ENCODE measurements around the gene EFCAB5.
"Not testable (repeated sequence)": the region's sequence is repeated elsewhere in the genome, so short reads cannot be mapped to it uniquely, and the experiment has no call there.

Gene EFCAB5

DNA sequence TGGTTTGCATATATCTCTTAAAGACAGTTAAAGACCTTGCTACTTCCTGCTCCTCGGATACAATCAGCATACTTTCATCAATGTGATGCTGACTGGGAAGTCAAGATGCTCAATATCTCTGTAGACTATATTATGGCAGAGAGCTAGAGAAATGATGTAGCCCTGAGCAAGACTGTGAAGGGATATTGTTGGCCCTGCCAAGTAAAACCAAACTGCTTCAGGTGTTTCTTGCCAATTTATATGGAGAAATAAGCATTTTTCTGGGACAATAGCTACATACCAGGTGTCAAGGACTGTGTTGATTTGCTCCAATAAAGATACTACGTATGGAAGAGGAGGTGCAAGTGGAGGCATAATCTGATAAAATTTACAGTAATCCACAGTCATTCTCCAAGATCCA lies 4.7 kb upstream of the EFCAB5 start:
- DNase-seq, result no peak

DNA sequence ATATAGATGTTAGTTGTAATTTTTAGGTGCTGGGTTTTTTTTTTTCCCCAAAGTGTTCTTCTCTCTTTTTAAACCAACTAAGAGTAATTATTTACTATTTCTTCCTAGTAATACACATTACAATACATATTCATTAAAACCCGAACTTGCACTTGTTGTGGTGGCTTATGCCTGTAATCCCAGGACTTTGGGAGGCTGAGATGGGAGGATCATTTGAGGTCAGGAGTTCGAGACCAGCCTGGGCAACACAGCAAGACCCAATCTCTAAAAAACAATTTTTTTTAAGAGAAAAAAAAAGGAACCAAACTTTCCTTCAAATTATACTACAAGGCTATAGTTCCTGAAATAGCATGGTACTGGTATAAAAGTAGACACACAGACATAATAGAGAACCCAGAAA lies 3.8 kb downstream of the EFCAB5 start:
- no peak for DNase-seq

DNA sequence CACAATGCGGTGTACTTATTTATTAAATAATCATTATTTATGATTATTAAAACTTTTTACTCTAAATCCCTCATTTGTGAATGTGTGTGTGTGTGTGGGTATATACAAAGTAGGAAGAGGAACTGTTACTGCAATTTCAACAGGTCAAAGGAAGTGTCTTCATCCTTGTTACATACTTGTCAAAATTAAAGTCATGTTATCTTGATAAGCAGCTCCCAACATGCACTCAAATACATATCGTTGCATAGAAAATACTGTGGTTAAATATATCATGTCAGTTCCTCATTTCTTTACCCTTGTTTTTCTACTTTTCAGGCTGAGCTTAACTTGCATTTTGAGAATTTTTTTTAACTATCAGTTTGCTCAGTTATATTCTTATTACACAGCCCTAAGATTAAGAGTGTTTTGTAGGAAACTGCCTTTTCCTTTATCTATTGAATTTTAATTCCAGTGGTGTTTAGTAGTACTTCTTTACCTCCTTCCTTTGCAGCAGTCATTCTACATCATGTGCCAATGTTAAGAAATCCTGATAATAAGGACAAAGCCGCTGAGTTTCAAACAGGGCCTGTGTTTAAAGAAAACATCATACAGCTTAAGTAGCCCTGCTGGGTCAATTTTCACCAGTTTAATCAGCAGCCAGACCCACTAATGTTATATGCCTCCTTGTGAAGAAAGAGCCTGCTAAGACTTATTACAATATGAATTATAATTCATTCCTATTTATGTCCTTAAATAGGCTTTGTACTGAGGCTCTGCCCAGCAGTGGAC lies 7.2 kb downstream of the EFCAB5 start:
- DNase-seq, result no peak

DNA sequence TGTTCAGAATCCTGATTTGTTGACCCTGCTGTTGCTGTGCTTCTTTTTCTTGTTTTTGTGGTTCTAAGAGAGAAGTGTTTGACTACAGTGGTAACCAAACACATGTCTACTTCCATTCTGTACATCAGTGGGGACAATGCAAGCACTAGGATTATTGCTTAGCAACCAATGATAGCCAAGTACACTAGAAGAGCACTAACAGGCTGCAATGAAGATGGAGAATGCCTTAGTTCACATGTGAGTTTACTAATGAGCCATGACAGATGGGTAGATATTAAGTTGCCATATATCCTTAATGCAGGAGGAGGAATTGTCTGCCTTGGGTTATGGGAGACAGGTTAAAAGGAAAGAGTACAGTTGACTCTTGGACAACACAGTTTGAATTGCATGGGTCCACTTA lies 8.3 kb downstream of the EFCAB5 start:
- no peak for DNase-seq

DNA sequence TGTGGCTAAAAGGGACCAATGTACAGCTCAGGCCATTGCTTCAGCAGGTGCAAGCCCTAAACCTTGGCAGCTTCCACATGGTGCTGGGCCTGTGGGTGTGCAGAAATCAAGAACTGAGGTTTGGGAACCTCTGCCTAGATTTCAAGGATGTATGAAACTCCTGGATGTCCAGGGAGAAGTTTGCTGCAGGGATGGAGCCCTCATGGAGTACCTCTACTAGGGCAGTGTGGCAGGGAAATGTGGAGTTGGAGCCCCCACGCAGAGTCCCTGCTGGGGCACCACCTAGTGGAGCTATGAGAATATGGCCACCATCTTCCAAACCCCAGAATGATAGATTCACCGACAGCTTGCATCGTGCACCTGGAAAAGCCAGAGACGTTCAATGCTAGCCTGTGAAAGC lies 13.0 kb downstream of the EFCAB5 start:
- DNase-seq, result no peak

DNA sequence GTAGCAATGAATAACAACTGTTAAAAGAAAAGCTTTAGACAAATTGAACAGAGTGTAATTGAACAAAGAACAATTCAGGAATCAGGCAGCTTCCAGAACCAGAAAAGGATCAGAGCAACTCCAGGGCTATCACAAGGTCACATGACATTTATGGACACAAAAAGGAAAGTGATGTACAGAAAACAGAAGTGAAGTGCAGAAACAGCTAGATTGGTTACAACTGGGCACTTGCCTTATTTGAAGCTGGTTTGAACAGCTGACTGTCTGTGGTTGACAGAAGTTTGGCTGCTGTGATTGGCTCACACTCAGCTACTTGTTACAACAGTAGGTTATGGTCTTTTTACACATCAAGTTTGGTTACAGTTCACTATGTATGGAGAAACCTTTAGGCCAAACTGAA lies 14.8 kb downstream of the EFCAB5 start:
- DNase-seq, result no peak

DNA sequence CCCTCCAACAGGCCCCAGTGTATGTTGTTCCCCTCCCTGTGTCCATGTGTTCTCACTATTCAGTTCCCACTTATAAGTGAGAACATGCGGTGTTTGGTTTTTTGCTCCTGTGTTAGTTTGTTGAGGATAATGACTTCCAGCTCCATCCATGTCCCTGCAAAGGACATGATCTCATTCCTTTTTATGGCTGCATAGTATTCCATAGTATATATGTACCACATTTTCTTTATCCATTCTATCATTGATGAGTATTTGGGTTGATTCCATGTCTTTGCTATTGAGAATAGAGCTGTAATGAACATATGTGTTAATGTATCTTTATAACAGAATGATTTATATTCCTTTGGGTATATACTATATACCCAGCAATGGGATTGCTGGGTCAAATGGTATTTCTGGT lies 16.1 kb downstream of the EFCAB5 start:
- DNase-seq, result not testable (repeated sequence)

DNA sequence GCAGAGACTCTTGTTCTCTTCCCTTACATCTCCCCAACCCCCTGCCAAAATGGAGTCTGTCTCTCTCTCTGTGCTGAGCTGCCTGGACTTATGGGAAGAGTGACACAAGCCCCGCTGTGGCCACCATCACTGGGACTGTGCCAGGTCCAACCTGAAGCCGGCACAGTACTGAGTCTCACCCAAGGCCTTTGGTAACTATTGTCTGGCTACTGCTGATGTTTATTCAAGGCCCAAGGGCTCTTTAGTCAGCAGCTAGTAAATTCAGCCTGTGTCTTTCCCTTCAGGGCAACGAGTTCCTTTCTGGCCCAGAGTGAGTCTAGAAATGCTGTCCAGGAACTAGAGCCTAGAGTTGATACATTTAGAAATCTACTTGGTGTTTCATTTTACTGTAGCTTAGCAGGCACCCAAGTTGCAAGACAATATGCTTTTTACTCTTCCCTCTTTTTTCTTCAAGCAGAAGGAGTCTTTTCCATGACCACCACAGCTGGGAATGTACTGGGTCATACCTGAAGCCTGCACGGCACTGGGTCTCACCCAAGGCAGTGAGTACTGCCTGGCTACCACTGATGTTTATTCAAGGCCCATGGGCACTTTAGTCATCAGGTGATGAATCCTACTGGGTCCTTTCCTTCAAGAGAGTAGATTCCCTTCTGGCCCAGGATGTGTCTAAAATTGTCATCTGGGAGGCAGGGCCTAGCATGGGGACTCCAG lies 17.7 kb downstream of the EFCAB5 start:
- DNase-seq, result no peak

DNA sequence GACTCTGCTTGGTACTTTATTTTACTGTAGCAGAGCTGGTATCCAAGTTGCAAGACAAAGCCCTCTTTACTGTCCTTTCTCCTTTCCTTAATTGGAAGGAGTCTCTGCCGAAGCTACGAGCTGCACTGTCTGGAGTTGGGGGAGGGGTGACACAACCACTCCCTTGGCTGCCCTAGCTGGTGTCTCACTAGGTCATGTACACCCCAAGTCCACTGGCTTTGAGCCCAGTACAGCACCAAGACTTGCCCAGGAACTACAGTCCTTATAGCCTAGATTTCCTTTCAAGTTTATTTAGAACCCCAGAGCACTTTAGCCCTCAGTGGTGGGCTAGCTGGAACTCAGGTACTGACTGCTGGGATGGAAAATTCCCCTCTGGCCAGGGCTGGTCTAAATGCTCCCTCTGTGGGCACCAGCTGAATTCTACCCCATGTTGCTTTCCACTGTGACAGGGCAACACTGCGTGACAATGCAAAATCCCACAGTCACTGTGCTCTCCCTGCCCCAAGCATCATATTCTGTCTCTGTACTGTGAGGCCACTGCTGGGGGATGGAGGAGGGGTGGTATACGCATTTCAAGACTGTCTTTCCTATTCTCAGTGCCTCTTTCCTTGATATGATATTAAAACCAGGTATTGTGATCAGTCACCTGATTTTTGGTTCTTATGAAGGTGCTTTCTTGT lies 18.4 kb downstream of the EFCAB5 start:
- DNase-seq, result no peak

DNA sequence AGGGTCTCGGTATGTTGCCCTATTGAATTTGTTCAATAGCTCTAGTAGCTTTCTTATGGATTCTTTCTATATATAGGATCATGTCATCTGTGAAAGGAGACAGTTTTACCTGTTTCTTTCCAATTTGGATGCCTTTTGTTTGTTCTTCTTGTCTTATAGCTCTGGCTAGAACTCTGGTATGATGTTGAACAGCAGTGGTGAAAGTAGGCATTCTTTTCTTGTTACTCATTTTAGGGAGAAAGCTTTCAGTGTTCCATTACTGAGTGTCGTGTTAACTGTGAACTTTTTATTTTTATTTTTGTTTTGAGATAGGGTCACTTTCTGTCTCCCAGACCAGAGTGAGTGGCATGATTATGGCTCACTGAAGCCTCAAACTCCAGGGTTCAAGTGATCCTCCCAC lies 21.2 kb downstream of the EFCAB5 start:
- DNase-seq, result no peak

DNA sequence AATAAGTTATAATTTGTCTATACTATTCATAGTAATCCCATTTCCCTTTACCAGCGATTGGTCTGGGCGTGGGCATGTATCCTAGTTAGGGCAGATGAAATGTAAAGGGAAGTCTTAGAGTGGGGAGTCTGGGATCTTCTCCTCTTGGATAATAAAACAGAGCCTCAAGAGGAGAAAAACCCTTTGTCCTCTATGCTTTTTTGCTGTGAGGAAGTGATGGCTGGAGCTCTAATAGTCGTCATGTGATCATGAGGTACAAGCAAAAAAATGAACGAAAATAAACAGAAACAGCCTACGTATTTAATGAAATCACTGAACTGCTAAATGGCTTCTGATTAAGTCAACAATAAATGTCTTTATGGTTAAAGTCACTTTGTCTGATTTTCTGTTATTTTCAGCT lies 26.8 kb downstream of the EFCAB5 start:
- DNase-seq, result no peak

DNA sequence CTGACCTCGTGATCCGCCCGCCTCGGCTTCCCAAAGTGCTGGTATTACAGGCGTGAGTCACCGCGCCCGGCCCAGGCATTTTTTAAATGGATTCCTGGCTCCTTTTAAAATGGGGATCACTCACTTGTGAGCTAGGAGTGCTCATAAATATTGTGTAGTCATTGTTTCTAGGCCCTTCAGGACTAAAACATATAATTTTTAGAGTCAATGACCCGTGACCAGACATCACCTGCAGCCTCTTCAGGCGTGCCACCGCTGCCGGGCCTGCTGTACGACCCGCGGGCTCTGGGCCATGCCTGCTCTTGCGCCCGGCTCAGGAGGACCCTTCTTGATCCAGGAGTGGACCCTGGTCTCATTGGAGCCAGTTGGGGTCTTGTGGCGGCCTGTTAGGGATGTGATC lies 30.8 kb downstream of the EFCAB5 start:
- DNase-seq, result no peak

DNA sequence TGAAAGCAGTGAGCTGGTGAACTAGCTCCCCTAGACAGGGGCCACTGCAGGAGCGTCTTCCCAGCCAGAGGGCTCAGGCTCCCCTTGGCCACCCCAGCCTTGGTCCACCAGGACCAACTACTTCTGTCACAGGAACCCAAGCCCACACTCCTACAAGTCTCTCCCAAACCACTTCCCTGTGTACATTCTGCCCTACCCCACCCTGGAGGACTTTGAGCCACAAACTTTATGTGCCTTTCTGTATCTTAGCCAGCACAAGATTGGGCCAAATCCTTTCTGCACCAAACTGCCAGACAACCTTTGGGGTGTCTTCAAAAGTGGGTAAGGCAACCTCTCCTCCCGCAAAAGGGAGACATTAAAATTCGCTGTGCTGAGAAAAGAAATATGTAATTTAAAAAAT lies 31.6 kb downstream of the EFCAB5 start:
- no peak for DNase-seq

DNA sequence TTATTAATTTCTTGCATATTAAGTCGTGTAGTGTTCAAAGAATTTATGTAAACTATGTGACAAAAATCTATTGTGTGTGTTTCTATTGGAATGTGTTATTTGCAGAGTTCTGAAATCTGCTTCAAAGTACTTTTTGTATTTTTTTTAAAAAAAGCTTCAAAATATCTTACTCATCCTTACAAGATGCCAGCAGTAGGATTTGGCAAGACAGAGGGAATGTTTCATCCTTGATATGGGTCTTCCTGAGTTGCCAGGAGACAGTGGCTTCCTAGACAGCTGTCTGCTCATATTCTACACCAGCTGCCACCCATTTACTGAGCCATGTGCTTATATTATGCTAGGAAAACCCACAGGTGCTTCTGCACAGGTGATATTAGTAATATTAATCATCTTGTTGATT lies 36.4 kb downstream of the EFCAB5 start:
- DNase-seq, result no peak

DNA sequence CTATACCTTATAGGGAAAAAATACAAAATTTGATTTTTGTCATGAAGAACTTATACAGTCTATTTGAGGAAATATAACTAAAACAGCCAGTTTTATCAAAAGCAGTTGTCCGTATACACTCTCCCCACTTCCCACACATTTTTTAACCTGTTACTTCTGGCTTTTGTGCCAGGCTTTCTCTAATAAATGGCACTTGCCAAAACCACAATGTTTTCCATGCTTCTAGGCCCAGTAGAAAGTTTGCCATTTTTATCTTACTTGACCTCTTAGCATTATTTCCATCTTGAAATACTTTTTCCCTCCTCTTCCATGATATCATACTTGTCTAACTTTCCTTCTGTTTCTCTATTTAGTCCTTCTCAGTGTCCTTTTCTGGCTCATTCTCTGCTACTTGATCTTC lies 38.8 kb downstream of the EFCAB5 start:
- DNase-seq, result no peak

DNA sequence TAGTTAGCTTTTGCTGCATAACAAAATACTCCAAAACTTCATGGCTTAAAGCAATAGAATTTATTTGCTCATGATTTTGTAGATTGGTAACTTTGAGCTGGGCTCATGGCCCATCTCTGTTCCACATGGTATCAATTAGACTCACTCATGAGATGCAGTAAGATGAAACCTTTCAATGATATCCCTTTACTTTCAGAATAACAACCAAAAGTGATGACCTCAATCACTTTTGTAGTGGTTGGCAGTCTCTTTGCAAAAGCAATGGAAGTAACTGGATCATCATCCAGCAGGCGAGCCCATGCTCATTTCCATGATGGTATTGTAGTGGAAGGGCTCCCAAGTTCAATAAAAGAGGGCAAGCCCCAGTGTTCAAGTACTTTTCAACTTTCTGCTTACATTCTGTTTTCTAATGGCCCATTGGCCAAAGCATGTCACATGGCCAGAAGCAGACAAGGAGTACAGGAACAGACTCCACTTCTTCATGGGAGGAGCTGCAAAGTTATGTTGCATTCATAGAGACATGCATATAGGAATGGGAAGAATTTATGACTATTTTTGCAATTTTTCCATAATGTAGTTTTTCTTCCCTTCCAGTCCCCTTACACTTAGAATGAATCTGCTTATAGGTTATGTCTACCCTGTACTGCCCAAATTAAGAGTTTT lies 41.7 kb downstream of the EFCAB5 start:
- DNase-seq, result no peak

DNA sequence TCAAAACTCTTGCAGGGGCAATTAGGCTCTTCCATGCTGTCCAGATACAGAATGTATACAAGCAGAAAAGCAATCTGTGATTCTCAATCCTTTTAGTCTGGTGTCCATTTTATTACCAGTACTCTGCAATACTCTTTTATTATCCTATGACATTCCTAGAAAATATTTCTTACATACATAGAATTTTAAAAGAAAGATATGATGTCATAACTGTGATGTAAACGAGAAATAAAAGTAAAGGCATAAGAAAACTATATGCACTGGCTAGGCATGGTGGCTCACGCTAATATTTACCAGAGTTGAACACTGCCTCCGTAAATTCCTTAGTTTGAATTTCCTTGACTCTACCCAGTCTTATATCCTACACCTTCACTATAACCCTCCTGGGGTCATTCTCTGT lies 55.0 kb downstream of the EFCAB5 start:
- no peak for DNase-seq

DNA sequence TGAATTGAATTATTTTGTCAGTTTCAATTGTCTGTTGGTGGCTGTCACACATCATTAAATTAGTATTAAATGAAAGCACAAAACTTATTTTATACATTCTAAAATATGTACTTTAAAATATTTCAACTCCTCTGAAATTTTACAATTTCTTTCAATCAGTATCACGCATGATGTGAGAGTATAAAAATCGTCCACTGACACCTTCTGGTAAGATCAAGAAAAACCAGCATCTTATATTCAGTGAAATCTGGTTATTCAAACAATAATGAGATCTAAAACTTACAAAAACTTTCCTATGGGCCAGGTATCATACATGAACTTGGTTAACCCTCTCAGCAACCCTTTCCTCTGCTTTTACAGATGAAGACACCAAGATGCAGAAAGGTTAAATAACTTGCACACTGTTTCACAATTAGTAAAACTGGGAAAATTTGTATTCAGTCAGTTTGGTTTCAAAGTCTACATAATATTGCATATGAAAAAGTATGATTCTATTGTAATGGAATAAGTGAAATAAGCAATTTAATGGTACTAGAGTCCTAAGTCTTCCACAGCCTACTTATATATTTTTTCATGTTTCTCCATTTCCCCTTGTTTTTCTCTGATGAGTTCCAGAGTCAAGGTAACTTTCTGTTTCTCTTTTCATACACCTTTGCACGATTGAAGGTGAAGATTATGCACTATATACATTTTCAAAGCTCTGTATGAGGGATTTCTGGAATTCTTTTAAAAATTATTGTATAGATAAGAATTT lies 58.7 kb downstream of the EFCAB5 start:
- DNase-seq, result no peak

DNA sequence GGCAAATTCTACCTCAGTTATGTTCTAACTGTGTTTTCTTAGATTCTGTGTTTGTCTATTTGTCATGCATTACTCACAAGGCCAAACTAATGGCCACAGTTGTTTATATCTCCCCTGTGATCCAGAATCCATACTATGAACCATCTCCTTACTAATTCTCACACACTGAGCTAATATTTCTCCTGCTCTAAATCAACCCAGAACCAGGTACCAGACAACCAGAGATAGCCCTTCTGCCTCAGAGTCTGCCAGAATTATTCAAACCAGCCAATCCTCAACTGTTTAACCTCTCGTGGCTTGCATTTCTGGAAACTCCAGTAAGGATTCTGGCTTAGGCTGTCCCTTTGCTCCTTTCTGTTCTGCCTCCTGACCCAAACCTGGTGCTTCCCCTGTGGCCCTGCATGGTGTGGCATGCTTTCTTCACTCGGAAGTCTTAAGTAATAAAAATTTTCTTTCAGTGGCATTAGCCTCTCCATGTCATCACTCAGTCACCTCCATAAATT lies 59.4 kb downstream of the EFCAB5 start:
- no peak for DNase-seq

DNA sequence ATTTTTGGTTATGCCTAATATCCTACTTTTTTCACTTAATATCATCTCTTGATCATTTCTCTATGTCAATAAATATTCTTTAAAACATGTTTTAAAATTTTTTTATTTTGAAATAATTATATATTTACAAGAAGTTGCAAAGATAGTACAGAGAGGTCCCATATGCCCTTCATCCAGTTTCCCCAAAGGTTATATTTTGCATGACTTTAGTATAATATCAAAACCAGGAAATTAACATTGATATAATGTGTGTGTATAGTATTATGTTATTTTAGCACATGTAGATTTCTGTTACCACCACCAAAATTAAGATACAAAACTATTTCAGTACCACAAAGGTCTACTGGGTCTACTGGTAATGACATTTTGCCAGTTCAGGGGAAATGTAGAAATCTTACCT lies 60.7 kb downstream of the EFCAB5 start:
- DNase-seq, result no peak

DNA sequence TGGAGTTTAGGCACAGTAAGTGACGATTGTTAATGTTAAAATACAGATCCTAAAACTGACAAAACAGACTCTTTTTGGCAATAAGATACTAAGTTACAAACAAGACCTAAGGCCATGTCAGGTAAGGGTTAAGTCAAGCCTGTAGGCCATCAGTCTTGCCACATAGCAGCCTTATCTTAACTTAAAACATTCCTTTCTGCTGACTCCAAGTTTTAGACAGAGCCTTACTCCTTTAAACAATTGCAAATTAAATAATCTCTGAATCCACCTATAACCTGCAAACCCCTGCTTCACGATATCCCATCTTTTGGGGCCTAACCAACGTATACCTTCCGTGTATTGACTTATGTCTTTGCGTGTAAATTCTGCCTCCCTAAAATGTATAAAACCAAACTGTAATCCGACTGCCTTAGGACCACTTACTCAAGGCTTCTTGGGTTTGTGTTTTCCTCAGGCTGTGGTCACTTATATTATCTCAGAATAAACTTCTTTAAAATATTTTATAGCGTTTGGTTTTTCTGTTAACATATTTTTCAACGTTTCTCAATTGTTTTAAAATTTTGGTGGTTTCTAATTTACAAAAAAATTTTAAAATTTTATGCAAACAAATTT lies 64.4 kb downstream of the EFCAB5 start:
- no peak for DNase-seq

DNA sequence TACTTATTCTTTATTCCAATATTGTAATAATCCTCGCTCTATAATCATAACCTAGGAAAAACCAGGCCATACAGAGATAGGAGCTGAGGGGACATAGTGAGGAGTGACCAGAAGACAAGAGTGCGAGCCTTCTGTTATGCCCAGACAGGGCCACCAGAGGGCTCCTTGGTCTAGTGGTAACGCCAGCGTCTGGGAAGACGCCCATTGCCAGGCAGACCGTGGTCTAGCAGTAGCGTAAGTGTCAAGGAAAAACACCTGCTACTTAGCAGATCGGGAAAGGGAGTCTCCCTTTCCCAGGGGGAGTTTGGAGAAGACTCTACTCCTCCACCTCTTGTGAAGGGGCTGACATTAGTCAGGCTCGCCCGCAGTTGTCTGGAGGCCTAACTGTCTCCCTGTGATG lies 70.5 kb downstream of the EFCAB5 start:
- DNase-seq, result not testable (repeated sequence)

Measured in left hindlimb (tissue), 1 donor.